Smooth muscle cell of the brain vasculature (primary cell): ENCODE results near the gene CPSF3.

Experiments used
- DNase-seq: peaks from one replicate; pipeline ENCODE4 v3.0.0-alpha.2; 2012; ENCODE audit warnings: low read depth, low spot score

The CPSF3 gene

DNA sequence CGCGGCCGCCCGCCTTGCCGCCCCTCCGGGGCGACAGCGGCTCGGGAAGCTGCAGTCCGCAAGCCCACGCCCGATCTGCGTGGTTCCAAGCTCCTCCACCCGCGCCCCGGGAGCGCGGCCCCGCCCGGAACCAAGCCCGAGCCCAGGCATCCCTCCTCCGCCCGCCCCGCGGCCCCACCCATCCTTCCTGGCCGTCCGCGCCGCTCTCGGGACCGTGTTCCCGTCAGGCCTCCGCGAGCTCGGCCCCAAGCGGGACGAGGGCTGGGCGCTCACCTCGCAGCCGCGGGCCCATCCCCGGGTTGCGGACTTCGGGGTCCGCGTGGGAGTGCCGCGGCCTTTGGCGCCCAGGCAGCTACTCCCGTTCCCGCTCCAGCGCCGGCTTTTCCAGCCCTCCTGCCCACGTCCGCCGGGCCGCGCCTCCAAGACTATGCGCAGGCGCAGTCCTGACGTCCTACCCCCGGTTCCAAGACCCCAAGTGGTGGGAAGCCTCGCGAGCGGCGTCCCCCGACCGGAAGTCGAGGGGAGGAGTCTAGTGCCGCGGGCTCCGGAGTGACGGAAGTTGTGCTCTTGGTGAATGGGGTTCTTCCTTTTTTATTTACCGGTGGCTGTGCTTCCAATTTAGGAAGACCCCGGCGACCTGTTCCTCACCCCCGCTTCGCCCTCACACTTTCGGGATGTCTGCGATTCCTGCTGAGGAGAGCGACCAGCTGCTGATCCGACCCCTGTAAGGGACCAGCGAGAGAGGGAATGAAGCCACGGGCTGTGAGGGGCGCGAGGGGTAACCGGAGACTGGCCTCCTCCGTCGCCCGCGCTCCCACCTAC lies at the start of gene CPSF3, which contains the start of gene ITGB1BP1:
Gene CPSF3, plus strand, starts transcription at position 555 of the 822 bp plus-strand sequence. Its CDS starts 120 bp downstream, at position 675.
Gene ITGB1BP1, minus strand, starts transcription at position 429 of the 822 bp plus-strand sequence. CDS start 4,831 bp downstream, outside the sequence.
- peak; percentile 97 for DNase-seq

DNA sequence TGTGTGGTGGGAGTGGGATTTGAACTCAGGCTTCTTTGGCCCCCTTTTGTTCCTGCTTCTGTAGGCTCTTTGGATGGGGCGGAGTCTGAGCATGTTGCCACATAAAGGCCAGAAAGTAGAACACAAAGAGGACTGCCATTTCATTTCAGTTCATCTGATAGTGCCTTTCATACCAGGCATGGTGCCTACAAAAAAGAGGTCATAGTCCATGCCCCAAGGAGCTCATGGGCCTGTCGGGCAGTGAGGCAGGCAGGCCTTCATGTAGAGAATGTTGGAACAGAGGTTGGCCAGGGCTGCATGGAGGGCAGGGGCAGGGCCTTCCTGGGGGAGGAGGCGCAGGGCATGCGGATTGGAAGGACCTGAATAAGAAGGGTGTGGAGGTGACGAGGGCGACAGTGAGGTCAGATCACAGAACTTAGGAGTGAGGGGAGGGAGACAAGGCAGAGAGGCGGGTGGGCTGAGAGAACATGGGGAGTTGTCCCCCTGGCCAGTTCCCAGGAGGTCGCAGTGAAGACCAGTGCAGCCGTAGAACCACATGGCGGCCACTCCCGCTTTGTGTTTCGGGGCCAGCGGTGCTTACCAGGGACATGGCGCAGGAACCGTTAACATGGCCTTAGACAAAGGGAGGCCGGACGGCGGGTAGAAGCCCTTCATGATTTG lies 49.3 kb upstream of the CPSF3 start:
- no peak for DNase-seq

DNA sequence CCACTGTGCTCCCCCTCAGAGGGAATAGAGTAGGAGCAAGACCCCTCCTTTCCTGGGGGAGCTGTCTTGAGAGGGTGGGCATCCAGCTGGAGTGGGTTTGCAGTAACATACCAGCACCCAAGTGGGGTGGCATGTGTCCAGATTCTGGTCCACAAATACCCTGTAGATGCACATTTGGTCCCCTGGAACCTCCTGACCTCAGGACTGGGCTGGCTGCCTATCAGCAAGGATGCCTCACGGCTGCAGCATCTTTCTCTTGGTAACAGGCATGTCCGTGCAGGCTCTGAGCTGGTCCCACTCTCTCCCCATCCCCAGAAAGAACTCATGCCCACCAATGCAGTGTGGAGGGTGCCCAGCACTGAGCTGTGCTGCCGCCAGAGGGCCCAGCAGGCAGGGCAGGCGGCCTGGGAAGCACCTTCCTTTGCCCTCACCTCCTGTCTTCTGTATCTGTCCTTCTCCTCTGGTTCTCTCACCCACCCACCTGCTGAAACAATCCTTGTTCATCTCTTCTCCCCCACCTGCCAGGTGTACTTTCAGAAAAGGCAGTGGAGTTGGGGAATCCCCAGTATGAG lies 47.5 kb upstream of the CPSF3 start:
- DNase-seq = no peak

DNA sequence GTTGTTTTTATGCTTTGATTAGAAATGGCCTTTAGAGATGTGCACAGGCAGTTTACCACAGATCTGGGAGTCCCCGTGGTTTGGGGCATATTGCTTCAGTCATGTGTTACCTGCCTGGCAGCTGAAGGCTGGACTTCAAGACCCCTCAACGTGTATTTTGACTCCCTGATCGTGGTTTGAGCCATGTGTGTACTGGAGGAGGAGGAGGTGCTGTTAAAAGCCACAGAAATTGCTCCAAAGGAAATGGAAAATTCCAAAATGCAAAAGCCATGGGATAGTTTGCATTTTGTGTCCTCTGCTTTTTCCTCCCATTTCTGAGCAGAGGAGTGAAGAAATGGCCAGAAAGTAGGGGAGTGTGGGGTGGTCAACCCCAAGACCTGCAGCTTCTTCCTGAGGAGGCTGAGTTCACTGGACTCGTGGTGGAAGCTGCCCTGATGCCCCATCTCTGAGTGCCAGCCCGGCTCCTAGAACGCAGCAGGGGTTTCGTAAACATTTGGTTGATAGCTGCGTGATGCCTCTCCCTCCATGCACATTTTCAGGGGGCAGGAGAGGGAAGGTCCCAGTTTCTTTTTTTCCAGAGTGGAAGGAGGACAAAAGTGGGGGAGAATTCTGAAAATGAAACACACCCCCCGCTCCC lies 45.9 kb upstream of the CPSF3 start:
- DNase-seq = no peak

DNA sequence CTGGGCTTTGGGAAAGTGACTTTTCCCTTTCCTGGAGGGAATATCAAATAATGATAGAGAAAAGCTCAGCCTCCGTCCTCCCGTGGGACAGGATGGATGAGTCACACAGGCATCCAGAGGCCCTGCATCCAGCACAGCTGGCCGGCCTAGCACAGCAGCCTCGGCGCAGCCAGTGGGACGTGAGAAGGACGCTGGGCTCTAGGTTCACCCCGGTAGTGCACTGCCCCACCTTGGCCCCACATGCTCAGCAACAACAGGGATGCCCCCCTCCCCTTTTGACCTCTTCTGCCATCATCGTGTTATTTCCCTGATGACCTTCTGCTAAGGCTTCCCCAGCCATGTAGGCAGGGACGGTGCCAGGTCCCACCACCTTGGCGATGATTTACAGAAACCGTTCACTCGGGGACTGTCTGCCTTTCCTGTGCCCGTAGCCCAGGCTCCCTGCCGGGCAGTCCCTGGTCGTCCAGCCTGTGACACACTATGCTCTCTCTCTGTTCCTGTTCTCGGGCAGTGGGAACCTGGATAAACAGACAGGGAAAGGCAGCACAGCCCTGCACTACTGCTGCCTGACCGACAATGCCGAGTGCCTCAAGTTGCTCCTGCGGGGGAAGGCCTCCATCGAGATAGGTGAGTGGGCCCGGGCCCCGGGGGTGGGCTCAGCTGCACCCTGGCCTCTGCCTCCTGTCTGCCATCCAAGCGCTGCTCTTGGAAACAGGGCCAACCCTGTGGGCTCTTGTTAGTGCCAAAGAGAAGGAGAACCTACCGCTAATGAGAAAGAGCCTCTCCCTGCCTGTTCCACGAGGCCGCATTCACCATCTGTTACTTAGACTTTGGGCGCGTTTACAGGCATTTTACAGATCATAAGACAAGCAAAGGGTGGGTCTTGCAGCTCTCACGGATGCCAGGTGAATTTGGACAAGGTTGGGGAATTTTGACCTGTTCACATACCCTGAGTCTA lies 44.7 kb upstream of the CPSF3 start:
- DNase-seq = peak; percentile 61

DNA sequence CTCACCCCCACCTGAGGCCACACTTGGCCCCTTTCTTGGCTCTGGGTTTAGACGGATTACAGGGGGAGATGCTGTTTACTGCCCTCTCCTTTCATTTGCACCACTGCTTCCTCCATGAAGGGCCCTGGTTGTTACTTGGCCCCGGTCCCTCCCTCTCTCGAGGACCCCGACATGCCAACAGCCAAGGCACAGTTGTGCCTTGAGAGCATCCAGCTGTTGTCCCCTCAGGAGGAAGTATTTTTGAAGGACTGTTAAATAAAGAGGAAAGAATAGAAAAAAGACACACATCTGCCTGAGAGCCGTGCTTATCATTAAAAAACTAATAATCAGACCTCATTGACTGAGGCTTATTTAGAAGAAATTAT lies 44.1 kb upstream of the CPSF3 start:
- no peak for DNase-seq

DNA sequence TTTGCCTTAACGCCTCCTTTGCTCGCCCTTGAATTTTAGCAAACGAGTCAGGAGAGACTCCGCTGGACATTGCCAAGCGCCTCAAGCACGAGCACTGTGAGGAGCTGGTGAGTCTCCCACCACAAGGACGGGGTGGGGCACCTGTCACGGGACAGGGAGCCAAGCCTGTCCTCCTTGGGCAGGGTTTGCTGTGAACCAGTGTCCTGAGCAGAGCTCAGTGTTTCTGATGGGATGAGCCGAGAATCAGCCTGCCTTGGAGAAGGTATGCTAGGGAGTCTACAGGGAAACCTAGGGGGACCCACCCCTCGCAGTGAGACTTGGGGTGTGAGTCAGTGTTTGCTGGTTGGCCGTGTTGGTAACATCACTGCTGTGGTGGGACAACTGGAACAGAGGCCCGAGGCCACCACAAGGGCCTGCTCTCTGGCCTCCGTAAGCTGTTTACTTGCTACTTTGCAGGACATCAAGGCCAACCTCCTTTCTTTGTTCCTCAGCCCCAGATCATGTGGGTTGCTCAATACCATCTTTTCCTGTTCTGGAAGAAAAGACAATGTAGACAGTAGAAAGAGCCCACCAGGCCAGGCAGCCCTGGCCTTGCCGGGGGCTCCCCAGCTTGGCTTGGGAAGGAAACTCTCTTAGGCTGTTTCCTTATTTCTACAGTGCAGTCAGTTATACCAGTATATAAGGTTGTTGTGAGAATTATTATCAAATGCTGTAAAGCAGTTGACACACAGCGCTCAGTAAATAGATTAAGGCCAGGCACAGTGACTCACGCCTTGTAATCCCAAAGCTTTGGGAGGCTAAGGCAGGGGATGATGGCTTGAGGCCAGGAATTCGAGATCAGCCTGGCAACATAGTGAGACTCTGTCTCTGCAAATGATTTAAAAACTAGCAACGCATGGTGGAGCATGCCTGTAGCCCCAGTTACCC lies 42.5 kb upstream of the CPSF3 start:
- DNase-seq = peak; percentile 79

DNA sequence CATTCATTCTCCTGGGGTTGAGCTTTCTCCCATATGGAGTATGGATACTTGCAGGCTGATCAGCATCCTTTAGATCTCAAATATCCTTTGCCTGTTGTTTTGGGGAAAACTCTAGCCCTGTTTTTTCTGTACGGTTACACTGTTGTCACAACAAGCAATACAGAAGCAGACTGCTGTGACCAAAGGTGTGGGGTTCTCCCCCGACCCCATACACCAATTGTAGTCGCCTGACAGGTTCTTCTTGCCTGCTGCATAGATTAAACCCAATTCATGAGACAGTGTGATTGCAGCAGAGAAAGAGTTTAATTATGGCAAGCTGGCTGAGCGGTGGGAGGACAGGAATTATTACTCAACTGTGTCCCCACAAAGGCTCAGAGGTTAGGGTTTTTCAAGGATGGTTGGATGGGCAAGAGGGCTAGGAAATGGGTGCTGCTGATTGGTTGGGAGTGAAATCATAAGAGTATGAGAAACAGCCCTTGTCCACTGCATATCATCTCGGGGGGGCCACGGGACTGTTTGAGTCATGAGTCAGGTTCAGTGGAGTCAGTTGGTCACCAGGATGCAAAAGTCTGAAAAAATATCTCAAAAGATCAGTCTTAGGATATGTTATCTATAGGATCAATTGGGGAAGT lies 40.7 kb upstream of the CPSF3 start:
- DNase-seq = no peak

DNA sequence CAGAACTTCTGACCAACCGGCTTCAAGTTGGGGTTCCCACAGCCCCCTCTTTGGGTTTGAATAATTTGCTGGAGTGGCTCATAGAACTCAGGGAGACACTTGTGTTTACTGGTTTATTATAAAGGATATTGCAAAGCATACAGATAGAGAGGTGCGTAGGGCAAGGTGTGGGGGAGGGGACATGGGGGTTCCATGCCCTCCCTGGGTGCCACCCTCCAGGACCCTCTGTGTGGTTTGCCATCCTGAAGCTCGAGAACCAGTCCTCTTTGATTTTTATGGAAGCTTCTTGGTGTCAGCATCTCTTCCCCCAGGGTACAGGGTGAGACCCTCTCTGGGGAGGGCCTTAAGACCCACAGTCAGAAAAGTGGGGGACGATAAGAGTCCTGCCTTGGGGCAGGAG lies 38.9 kb upstream of the CPSF3 start:
- DNase-seq = no peak

DNA sequence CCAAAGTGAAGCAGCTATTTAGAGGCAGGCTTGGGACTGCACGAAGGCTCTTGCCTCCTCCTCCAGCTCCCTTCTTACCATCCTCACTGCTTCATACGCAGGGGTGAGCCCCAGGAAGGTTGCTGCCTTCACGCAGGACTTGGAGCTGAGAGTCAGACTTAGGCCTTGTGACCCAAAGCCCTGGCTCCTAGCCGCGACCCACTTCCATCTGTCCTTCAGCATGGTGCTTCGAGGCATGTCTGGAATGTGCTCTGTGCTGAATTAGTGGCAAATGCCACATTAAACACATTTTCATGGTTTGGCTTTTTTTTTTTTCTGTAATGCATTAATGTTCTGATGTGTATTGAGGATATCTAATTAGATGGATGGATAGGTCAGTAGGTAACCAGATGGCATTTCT lies 37.6 kb upstream of the CPSF3 start:
- no peak for DNase-seq

DNA sequence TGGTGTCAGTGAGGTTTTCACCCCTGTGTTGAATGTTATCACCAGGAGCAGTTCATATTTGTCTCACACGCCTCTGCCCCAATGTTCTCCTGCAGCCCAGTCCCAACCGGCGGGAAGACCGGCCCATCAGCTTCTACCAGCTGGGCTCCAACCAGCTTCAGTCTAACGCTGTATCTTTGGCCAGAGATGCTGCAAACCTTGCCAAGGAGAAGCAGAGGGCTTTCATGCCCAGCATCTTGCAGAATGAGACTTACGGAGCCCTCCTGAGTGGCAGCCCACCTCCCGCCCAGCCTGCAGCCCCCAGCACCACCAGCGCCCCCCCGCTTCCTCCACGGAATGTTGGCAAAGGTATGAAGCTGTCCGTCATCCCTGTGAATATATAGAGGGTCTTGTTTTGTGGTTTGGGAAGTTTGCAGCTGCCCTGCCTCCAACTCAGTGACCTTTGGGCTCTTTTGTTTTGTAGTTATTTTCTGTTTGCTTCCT lies 35.2 kb upstream of the CPSF3 start:
- no peak for DNase-seq

DNA sequence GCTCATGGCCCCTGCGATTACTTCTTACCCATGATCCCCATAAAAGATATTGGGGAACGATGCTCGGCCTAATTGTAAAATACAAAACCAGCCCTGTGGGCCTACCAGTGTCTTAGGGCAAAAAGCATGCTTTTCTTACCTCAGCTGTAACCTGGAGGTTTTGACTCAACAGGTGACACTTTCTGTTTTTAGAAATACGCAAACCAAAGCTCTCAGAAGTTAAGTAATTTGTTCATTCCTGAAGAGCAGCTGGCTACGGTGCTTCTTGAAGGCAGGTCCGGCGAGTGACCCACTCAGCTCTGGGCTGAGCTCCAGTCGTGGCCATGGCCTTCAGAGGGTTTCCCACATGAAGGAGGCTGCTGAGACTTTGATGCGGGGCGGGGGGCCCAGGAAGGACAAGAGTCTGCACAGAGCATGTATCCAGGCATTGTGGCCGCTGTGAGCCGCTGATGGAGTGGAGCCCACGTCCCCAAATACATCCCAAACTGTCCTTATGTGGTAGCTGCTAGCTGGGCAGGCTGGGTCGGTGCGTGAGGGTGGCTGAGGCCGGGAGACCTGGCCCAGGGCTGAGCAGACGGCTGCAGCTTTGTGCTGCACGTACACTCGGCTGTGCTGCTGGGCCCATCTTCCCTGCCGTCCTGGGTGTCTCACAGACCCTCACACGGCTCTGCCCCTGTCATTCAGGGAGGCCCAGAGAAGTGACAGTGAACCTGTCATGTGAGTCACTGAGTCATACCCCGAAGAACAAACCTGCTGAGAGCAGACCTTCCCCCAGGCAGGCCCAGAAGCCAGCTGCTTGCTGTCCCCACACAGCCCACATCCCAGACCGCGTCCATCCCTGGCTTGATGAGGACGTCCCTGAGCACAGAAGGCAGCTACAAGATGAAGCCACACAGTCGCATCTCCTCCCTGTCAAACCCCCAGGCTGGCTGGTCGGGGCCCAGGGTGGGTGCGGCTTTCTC lies 34.2 kb upstream of the CPSF3 start:
- DNase-seq = no peak

DNA sequence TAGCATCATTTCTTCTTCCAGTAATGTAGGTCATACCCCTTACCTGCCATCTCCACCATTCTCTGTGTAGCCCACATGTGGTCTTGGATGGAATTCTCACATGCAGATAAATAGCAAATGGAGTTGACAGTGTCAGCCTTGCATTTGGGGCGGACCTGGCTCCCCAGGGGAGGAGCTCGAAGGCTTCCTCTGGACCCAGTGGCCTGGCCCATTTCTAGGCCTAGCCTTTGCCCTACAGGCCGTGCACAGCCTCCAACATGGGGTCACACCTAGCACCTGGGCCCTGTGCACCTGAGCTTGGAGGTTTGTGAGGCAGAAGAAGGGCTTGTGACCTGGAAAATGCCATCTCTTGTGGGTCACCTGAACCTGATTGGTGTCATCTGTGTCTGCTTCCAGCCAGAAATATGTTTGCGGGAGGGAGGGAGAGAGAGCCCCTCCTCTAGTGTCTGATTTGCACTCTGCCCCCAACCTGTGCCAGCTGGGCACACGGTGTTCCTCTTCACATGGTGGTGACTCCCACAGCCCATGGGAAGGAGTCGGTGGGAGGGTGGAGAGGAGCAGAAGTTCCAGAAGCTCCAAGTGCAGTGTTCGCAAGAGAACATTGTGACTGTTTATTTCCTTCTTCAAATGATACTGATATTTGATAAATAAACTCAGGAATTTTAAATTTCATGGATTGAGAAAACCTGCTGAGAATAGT lies 33.2 kb upstream of the CPSF3 start:
- DNase-seq = no peak

DNA sequence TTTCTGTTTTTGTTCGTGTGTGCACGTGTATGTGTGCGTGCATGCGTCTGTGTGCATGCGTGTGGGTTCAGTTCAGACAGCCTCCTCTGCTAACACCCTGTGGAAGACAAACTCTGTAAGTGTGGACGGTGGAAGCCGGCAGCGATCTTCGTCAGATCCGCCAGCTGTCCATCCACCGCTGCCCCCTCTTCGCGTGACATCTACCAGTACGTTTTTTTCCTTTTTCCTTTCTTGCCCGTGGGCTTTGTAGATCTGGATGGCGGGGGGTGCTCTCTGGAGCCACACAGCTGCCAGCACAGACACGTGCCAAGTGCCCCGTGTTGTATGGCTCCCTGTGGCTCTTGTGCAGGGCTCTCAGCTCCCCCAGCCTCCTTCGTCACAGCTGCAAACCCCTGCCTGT lies 32.5 kb upstream of the CPSF3 start:
- DNase-seq = no peak

DNA sequence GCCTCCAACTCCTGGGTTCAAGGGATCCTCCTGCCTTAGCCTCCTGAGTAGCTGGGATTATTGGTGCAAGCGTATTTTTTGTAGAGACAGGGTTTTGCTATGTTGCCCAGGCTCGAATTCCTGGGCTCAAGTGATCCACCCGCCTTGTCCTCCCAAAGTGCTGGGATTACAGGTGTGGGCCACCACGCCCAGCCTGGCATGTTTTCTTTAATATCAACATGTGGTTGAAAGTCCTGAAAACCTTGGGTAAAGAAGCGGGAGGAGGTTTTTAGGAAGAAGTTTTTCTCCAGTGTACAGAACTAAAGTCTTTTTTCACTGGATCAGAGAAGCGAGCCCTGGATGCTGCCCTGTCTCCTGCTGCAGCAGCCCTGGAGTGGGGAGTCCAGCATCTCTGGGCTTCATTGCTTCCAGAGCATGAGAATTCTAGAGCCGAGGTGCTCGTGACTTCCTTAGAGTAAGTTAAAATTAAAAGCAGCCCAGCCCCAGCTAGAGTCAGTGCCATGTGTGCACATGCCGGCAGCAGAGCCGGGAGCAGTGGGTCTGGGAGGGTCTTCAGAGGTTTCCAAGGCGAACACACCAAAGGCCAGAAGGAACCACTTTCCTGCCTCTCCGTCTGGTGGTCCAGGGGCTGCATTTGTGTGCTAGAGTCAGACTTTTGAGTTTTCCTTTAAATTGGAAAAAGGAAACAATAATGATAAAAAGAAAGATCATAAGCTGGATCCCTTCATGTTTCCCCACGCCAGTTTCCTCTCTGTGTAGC lies 31.3 kb upstream of the CPSF3 start:
- no peak for DNase-seq

DNA sequence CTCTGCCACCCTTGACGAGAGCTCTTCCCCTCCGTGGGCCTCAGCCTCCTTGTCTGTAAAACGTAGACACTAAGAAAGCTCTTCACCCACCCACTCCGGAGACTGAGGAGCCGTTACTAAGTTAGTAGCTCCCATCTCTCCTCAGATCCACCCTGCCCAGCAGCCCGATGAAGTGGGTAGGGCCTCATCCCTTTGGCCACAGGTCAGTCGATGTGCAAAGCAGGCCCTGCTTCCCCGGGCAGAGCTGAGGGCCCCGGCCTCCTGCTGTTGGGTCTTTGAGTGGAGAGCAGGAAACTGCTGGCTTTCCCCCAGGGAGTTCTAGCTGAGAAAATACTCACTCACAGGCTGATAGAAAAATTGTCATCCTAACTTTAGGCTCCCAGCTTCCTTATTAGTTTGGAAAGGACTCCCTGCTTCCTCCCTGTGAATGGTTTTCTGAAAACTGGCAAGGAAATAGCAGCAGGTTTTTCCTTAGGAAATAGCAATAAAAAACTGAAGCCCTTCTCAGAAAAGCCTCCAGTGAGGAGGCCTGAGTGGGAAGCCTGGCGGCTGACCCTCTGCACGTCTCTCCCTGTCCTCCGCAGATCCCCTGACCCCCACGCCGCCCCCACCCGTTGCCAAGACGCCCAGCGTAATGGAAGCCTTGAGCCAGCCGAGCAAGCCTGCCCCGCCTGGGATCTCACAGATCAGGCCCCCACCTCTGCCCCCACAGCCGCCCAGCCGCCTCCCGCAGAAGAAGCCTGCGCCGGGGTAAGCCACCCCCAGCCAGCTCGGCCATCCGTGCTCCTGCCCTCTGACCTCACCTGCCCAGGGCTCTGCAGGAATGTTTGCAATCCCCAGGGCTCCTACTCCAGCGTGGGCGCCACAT lies 30.3 kb upstream of the CPSF3 start:
- no peak for DNase-seq
